Measurements from ENCODE around the gene KRTAP11-1. TPM values are rescaled to one million over a fixed set of nuclear protein-coding genes. Genes with fewer than 3 reads are reported as not detected.

The KRTAP11-1 gene
- total and polyA plus RNA-seq, 2 of the 13 experiments (the other 11 are each of a cell fraction or from before 2014, with no cell fraction given): not detected

DNA sequence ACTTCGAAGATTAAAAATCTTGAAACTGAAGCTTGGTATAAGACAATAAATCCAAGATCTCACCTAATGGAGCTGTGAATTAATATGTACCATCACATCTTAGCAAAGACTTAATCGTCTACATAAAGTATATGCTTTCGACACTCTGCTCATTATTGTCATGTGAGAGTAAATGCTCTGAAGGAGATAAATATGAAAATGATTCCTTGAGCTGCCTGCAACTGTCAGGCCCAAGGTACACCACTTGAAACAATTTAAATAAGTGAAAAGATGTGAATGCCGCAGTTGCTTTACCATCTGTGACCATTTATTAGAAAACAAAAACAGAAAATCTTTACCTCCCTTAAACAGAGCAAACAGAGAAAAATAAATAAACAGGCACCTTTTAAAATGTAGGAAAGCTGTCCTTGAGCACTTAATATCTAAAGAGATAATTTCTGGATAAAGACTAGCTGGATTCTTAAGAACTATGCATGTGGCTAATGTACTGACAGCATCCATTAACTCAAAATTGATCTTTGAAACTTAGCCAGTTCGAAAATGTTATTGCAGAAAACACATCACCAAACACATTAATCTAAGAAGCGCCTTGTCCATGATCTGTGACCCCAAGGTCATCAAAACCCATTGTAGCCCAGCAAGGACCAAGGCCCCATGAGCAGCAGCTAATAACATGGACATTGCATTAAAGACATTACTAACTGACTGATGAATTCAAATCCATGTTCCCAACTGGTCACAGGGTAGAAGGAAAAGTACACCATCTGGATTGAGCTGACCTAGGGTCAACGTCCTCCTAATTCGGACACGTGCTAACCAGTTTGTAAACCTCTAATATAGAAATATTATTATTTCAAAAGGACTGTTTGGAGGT is 33.5 kb downstream of the KRTAP11-1 start (continued):
- TF ChIP-seq HMGXB4 (CRISPR knock-in tag; IDR thresholded peaks at IDR 0.05; ENCODE audit: borderline replicate concordance in 1 of 2, low read depth in 1 of 2): no peak
- no peak for TF ChIP-seq TAF1 (CRISPR knock-in tag; IDR thresholded peaks at IDR 0.05)
- TF ChIP-seq RERE (CRISPR knock-in tag; IDR thresholded peaks at IDR 0.05; ENCODE audit: low read depth): no peak
- no peak for TF ChIP-seq ZSCAN29 (CRISPR knock-in tag; conservative IDR thresholded peaks at IDR 0.05)
- no peak for TF ChIP-seq PRDM15 (CRISPR knock-in tag; IDR thresholded peaks at IDR 0.05)
- no peak for TF ChIP-seq HNRNPUL1 (IDR thresholded peaks at IDR 0.05; ENCODE audit: low read depth, low read length)

All from HepG2 (cell line).